AG09319 (cell line): Measurements from ENCODE around the gene NTN4.

Source experiments
- DNase-seq: peaks from one replicate; pipeline ENCODE4 v3.0.0-alpha.2; 2010; ENCODE audit warnings: low read depth; ENCODE audit errors: extremely low read depth
- TF ChIP-seq, protein P1 (sequence below): IDR thresholded peaks from 2 replicates; pipeline ENCODE4 v1.5.1; 2011; ENCODE audit warnings: low read depth, mild to moderate bottlenecking, inconsistent platforms, low read length, moderate library complexity

NTN4 gene

DNA sequence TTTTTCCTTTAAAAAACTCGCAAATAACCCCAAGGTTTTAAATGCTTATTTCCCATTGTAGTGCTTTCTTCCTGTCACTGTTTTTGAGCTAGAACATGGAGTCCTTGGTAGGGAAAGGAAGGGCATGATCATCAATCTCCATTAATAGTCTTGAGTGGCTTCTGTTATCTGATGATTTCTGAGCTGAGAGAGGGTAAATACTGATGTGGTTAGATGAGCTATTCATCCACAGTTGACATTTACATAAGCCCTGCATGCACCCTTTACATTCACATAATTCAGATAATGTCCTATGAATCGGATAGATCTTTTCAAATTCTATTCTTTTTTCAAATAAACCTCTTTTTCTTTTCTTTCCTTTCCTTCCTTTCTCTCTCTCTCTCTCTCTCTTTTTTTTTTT is 81.4 kb downstream of the NTN4 start:
- TF ChIP-seq, protein P1, sequence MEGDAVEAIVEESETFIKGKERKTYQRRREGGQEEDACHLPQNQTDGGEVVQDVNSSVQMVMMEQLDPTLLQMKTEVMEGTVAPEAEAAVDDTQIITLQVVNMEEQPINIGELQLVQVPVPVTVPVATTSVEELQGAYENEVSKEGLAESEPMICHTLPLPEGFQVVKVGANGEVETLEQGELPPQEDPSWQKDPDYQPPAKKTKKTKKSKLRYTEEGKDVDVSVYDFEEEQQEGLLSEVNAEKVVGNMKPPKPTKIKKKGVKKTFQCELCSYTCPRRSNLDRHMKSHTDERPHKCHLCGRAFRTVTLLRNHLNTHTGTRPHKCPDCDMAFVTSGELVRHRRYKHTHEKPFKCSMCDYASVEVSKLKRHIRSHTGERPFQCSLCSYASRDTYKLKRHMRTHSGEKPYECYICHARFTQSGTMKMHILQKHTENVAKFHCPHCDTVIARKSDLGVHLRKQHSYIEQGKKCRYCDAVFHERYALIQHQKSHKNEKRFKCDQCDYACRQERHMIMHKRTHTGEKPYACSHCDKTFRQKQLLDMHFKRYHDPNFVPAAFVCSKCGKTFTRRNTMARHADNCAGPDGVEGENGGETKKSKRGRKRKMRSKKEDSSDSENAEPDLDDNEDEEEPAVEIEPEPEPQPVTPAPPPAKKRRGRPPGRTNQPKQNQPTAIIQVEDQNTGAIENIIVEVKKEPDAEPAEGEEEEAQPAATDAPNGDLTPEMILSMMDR, result no peak
- no peak for DNase-seq

DNA sequence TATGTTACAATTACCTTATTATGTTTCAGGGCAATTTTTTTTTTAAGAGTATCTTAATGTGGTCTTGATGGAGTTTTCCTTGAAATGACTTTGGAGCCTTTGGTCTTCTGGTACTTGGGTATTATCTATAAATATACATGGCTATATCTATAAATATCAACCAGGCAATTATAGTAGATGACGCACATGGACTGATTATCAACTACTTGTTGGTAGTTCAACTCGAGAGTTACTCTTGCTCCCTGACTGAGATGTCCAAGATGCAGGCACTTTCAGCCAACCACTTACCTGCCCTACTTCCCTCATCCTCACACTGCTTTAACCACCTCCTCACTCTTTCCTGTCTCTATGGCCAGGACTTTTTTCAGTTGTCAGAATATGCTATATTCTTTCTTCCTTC is 85.4 kb downstream of the NTN4 start:
- no peak for DNase-seq
- TF ChIP-seq, protein P1, result no peak

DNA sequence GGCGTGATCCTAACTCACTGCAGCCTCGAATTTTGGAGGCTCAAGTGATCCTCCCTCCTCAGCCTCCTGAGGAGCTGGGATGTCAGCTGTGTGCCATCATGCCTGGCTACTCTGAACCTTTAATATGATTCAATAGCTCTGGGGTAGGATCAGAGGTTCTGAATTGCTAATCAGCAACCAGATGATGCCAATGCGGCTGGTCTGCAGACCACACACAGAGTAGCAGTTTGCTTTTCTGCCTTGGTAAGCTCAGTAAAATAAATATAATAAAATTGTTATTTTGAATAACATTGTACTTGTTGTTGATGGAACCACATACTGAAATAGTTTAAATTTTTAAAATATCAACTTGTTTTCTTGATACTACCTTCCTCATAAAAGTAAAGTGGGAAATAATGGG is 86.6 kb downstream of the NTN4 start:
- TF ChIP-seq, protein P1, result no peak
- DNase-seq, result no peak

DNA sequence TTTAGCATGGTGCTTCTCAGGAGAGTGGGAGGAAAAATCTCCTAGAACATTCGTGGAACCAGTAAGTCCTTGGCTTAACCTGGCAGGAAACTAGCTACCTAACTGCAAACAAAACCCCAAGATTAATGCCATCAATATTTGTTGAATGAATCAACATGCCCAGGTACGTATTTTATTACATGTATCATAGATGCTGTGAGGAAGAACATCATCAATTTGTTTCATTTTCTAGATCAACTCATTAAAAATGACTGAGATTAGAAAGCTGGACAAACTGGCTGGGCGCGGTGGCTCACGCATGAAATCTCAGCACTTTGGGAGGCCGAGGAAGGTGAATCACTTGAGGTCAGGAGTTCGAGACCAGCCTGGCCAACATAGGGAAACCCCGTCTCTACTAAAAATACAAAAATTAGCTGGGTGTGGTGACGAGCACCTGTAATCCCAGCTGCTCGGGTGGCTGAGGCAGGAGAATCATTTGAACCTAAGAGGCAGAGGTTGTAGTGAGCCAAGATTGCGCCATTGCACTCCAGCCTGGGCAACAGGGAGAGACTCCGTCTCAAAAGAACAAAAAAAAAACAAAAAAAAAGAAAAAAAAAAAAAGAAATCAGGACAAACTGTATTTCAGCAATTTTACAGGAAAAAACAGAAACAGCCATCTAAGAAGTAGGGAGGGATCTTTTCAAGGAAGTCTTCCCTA is 88.7 kb downstream of the NTN4 start:
- no peak for DNase-seq
- TF ChIP-seq, protein P1, result no peak

DNA sequence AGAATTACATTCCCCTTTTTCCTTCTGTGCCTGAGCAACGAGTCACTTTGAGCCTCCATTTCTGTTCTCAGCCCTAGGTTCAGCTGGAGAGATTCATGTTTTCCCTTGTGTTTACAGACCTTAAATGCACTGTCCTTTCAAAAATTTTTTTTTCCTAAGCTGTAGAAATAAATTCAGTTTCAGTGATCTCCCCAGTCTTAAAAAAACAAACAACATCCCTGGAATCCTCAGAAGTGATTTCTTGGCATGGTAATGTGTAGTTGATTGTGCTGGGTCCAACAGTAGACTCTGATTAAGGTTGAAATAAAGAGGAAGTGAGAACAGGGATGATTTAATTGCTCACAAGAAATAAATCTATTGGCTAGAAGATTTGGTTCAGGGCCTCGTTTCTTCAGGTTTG is 89.3 kb downstream of the NTN4 start:
- TF ChIP-seq, protein P1, result no peak
- no peak for DNase-seq

DNA sequence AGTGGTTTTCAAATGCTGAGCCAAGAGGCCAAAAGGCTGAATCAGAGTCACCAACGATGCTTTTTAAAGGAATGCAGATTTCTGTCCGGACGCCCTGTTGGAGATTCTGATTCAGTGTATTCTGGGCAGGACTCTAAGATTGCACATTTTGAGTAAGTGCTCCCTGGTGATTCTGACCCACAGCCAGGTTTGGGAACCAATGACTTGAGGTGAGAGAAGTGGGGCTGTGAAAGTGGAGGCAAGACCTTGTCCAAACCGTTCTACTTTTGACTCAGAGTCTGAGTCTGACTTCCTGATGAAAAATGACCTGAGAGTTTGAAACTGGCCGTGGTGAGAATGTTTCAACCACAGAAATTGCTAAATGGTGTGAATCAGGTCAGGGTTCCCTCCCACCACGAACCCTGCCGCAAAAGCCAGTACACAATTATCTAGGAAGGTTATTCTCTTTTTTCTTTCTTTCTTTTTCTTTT is 90.2 kb downstream of the NTN4 start:
- DNase-seq, result peak; percentile 12
- TF ChIP-seq, protein P1, result no peak

DNA sequence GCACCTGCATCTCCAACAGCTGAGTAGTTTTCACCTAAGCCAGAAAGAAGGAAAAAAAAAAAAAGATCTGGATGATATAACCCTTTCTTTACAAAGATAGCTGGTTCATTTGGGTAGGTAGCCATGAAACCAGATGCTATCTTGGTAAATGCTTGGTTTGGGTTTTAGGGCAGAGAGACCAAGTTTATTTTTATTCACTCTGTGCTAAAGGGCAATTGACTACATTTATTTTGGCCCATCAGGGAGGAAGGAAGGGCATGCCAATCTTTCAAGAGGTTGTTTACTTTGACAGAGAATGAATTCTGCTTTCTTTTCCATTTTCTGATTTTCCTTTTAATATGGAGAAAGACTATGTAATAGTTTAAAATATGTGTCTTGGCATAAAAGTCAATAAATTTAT is 91.0 kb downstream of the NTN4 start:
- TF ChIP-seq, protein P1, result no peak
- DNase-seq, result no peak
